Neural cell (in vitro differentiated cells): Measurements from ENCODE around the gene SMTNL1. TPM values are rescaled to one million over a fixed set of nuclear protein-coding genes. Genes with fewer than 3 reads are reported as not detected.

Experiments used
- H2AFZ ChIP-seq: fragments of 200-600, 300-800 bp; sonication (generic), shearing (Covaris generic); 2 replicates; pipeline ENCODE4 v1.6.0; 2014; ENCODE audit warnings: low read depth, mild to moderate bottlenecking, antibody characterized with exemption, low read length, moderate library complexity
- H3F3A ChIP-seq: fragments of 200-600 bp; shearing (Covaris generic); 2 replicates; pipeline ENCODE4 v1.6.1; 2016; ENCODE audit warnings: mild to moderate bottlenecking, moderate library complexity, mixed read lengths, antibody characterized with exemption, low read length; ENCODE audit not compliant: insufficient read depth, poor library complexity, severe bottlenecking
- H3K27ac ChIP-seq: fragments of 200-600, 300-800 bp; sonication (generic), shearing (Covaris generic); 2 replicates; pipeline ENCODE4 v1.5.1; 2014; ENCODE audit warnings: mild to moderate bottlenecking, low read length, moderate library complexity
- H3K27me3 ChIP-seq: fragments of 300-800, 200-600 bp; sonication (generic), shearing (Covaris generic); 2 replicates; pipeline ENCODE4 v1.6.0; 2014; ENCODE audit warnings: mild to moderate bottlenecking, low read depth, low read length, moderate library complexity; ENCODE audit not compliant: insufficient read depth
- H3K36me3 ChIP-seq: fragments of 300-800, 200-600 bp; sonication (generic), shearing (Covaris generic); 2 replicates; pipeline ENCODE4 v1.5.1; 2014; ENCODE audit warnings: mild to moderate bottlenecking, antibody characterized with exemption, low read length, moderate library complexity; ENCODE audit not compliant: insufficient read depth
- H3K4me2 ChIP-seq: fragments of 300-800, 200-600 bp; sonication (generic), shearing (Covaris generic); 2 replicates; pipeline ENCODE4 v1.6.0; 2014; ENCODE audit warnings: mild to moderate bottlenecking, low read length
- H3K4me3 ChIP-seq: fragments of 300-800, 200-600 bp; sonication (generic), shearing (Covaris generic); 2 replicates; pipeline ENCODE4 v1.5.1; 2014; ENCODE audit warnings: mild to moderate bottlenecking, low read length, moderate library complexity
- H3K79me2 ChIP-seq: fragments of 200-600 bp; shearing (Covaris generic); replicated peaks from 2 replicates; pipeline ENCODE4 v1.6.0; 2014; ENCODE audit warnings: mild to moderate bottlenecking, low read length, moderate library complexity; ENCODE audit not compliant: insufficient read depth
- H3K9ac ChIP-seq: fragments of 300-800, 200-600 bp; sonication (generic), shearing (Covaris generic); 2 replicates; pipeline ENCODE4 v1.6.1; 2016; ENCODE audit warnings: mild to moderate bottlenecking, low read length, mixed read lengths
- H3K9me2 ChIP-seq: fragments of 200-600 bp; shearing (Covaris generic); 2 replicates; pipeline ENCODE4 v1.6.1; 2016; ENCODE audit warnings: mild to moderate bottlenecking, low read length, mixed read lengths; ENCODE audit not compliant: insufficient read depth
- H3K9me3 ChIP-seq: fragments of 200-600, 300-800 bp; sonication (generic), shearing (Covaris generic); 2 replicates; pipeline ENCODE4 v1.6.1; 2016; ENCODE audit warnings: mild to moderate bottlenecking, mixed run types, low read length, moderate library complexity, mixed read lengths
- H4K20me1 ChIP-seq: fragments of 200-600 bp; shearing (Covaris generic); 2 replicates; pipeline ENCODE4 v1.6.1; 2016; ENCODE audit warnings: mild to moderate bottlenecking, mixed run types; ENCODE audit not compliant: insufficient read depth
- EP300 ChIP-seq: fragments of 450-650 bp; conservative IDR thresholded peaks from 2 replicates; pipeline ENCODE4 v1.6.1; 2014; ENCODE audit warnings: antibody characterized with exemption, mild to moderate bottlenecking, moderate library complexity; ENCODE audit not compliant: poor library complexity, severe bottlenecking
- EZH2 ChIP-seq: fragments of 200-600, 300-800 bp; shearing (Covaris generic), sonication (generic); IDR thresholded peaks from 2 replicates; pipeline ENCODE4 v1.6.1; 2014; ENCODE audit warnings: antibody characterized with exemption, low read length, borderline replicate concordance, mild to moderate bottlenecking; ENCODE audit not compliant: insufficient read depth, poor library complexity, severe bottlenecking
- MXI1 ChIP-seq: fragments of 450-650 bp; conservative IDR thresholded peaks from 2 replicates; pipeline ENCODE4 v1.6.1; 2014; ENCODE audit warnings: antibody characterized with exemption, mild to moderate bottlenecking; ENCODE audit not compliant: poor library complexity, severe bottlenecking
- POLR2AphosphoS5 ChIP-seq: IDR thresholded peaks from 2 replicates; pipeline ENCODE4 v1.6.1; 2012
- RAD21 ChIP-seq: fragments of 450-650 bp; conservative IDR thresholded peaks from 2 replicates; pipeline ENCODE4 v1.6.1; 2014; ENCODE audit warnings: antibody characterized with exemption, mild to moderate bottlenecking, moderate library complexity
- SMC3 ChIP-seq: fragments of 450-650 bp; conservative IDR thresholded peaks from 2 replicates; pipeline ENCODE4 v1.6.1; 2014; ENCODE audit warnings: antibody characterized with exemption, mild to moderate bottlenecking, moderate library complexity; ENCODE audit not compliant: poor library complexity
- TAF1 ChIP-seq: IDR thresholded peaks from 2 replicates; pipeline ENCODE4 v1.6.1; 2012; ENCODE audit warnings: low read depth
- polyA plus RNA-seq: library from polyadenylated mRNA; depleted of rRNA; stranded (reverse); fragments of >200 nt; gene quantifications from 2 replicates; pipeline ENCODE4 v1.2.3, GENCODE V29; 2014
- TF ChIP-seq, protein P1 (sequence below): fragments of 450-650 bp; IDR thresholded peaks from 2 replicates; pipeline ENCODE4 v1.5.1; 2014; ENCODE audit warnings: antibody characterized with exemption, mild to moderate bottlenecking, moderate library complexity; ENCODE audit not compliant: poor library complexity, severe bottlenecking
- TF ChIP-seq, protein P2 (sequence below): IDR thresholded peaks from 2 replicates; pipeline ENCODE4 v1.6.1; 2012; ENCODE audit warnings: borderline replicate concordance

The SMTNL1 gene
- polyA plus RNA-seq, 1 donor from 2014 or later, result not detected

- Histone ChIP-seq H4K20me1 (no peaks in the 10 kb centered on the region), H3K4me3 (no peak overlapping the region), H3K79me2 (no peaks in the 10 kb centered on the region), H3K9me3 (no peaks in the 10 kb centered on the region), H2AFZ (no peak overlapping the region), H3K27me3 (peaks cover 58% of the 10 kb centered on the region), H3K9ac (no peak overlapping the region), H3K4me2 (no peak overlapping the region), H3F3A (no peaks in the 10 kb centered on the region), H3K36me3 (no peaks in the 10 kb centered on the region), H3K27ac (no peak overlapping the region), H3K9me2 (no peaks in the 10 kb centered on the region)
- no peak for TF ChIP-seq MXI1
- TF ChIP-seq EZH2, result no peak
- TF ChIP-seq EP300, result no peak
- no peak for TF ChIP-seq POLR2AphosphoS5
- TF ChIP-seq, protein P1, sequence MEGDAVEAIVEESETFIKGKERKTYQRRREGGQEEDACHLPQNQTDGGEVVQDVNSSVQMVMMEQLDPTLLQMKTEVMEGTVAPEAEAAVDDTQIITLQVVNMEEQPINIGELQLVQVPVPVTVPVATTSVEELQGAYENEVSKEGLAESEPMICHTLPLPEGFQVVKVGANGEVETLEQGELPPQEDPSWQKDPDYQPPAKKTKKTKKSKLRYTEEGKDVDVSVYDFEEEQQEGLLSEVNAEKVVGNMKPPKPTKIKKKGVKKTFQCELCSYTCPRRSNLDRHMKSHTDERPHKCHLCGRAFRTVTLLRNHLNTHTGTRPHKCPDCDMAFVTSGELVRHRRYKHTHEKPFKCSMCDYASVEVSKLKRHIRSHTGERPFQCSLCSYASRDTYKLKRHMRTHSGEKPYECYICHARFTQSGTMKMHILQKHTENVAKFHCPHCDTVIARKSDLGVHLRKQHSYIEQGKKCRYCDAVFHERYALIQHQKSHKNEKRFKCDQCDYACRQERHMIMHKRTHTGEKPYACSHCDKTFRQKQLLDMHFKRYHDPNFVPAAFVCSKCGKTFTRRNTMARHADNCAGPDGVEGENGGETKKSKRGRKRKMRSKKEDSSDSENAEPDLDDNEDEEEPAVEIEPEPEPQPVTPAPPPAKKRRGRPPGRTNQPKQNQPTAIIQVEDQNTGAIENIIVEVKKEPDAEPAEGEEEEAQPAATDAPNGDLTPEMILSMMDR, result no peak
- TF ChIP-seq TAF1, result no peak
- TF ChIP-seq, protein P2, sequence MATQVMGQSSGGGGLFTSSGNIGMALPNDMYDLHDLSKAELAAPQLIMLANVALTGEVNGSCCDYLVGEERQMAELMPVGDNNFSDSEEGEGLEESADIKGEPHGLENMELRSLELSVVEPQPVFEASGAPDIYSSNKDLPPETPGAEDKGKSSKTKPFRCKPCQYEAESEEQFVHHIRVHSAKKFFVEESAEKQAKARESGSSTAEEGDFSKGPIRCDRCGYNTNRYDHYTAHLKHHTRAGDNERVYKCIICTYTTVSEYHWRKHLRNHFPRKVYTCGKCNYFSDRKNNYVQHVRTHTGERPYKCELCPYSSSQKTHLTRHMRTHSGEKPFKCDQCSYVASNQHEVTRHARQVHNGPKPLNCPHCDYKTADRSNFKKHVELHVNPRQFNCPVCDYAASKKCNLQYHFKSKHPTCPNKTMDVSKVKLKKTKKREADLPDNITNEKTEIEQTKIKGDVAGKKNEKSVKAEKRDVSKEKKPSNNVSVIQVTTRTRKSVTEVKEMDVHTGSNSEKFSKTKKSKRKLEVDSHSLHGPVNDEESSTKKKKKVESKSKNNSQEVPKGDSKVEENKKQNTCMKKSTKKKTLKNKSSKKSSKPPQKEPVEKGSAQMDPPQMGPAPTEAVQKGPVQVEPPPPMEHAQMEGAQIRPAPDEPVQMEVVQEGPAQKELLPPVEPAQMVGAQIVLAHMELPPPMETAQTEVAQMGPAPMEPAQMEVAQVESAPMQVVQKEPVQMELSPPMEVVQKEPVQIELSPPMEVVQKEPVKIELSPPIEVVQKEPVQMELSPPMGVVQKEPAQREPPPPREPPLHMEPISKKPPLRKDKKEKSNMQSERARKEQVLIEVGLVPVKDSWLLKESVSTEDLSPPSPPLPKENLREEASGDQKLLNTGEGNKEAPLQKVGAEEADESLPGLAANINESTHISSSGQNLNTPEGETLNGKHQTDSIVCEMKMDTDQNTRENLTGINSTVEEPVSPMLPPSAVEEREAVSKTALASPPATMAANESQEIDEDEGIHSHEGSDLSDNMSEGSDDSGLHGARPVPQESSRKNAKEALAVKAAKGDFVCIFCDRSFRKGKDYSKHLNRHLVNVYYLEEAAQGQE, result no peak
- TF ChIP-seq SMC3, result no peak
- TF ChIP-seq RAD21, result no peak
Observed at GRCh38 chr11:57512646-57513451, 24.5 kb upstream of the SMTNL1 start.

DNA sequence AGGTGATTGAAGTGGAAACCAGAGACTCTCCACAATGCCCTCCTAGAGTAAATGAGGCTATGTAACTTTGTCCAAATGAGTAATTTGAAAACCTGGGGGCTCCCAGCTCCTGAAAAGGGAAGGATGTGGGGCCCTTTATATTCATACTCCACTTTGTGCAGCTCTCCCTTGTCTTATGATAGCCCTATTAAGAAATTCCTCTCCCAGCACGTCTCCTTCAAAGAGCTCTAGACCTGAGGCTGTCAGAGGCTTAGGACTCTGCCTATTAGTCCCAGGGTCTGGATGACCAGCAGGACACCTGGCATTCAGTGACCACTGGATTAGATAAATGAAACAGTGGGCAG lies 24.0 kb upstream of the SMTNL1 start:
- Histone ChIP-seq H3F3A (no peaks in the 10 kb centered on the region), H2AFZ (no peak overlapping the region), H3K27me3 (peaks cover 58% of the 10 kb centered on the region), H3K27ac (no peak overlapping the region), H4K20me1 (no peaks in the 10 kb centered on the region), H3K4me3 (no peak overlapping the region), H3K4me2 (no peak overlapping the region), H3K36me3 (no peaks in the 10 kb centered on the region), H3K9ac (no peak overlapping the region), H3K9me3 (no peaks in the 10 kb centered on the region), H3K79me2 (no peaks in the 10 kb centered on the region), H3K9me2 (no peaks in the 10 kb centered on the region)
- TF ChIP-seq EP300, result no peak
- TF ChIP-seq, protein P1, result no peak
